Endothelial cell of umbilical vein (primary cell): Measurements from ENCODE around the gene DTL. TPM values are rescaled to one million over a fixed set of nuclear protein-coding genes. Genes with fewer than 3 reads are reported as not detected.

Experiments used
- Bru-seq: library from RNA; stranded (reverse); fragments of 400-500 nt; gene quantifications from one replicate; lab custom pipeline; 2021; lab: Mats Ljungman, UMichigan
- BruChase-seq, 2 experiments: library from RNA; stranded (reverse); fragments of 400-500 nt; gene quantifications; one replicate each; lab custom pipeline; 2021; lab: Mats Ljungman, UMichigan
- BruUV-seq: library from RNA; stranded (reverse); fragments of 400-500 nt; replicated peaks from 2 replicates; lab custom pipeline; 2021; lab: Mats Ljungman, UMichigan
- CTCF ChIA-PET: fragments of 300-600, 350-600 bp; sonication (Branson Sonifier 250); formaldehyde crosslinking; loops from one replicate; lab custom pipeline; 2021; ENCODE audit warnings: antibody characterized with exemption, inconsistent platforms; lab: Charles Lee
- POLR2A ChIA-PET: fragments of 300-600, 350-600 bp; sonication (Branson Sonifier 250); formaldehyde crosslinking; loops from one replicate; lab custom pipeline; 2021; ENCODE audit warnings: antibody characterized with exemption, inconsistent platforms; lab: Charles Lee
- DNase-seq: peaks from one replicate; pipeline ENCODE4 v3.0.0-alpha.2; 2011; ENCODE audit warnings: low read depth, low spot score
- FAIRE-seq: peaks from 2 replicates; lab custom pipeline; 2011; peaks lifted over from hg19 to GRCh38; lab: Jason Lieb, UNC
- H2AFZ ChIP-seq: 2 replicates; pipeline ENCODE4 v1.6.0; 2012; ENCODE audit warnings: low read depth, low read length, control low read depth, inconsistent platforms
- H3K27ac ChIP-seq: 2 replicates; pipeline ENCODE4 v1.5.1; 2011; ENCODE audit warnings: low read depth, mild to moderate bottlenecking, control low read depth, low read length, moderate library complexity; ENCODE audit not compliant: insufficient read depth
- H3K27me3 ChIP-seq, 2 experiments: 2 replicates each; pipeline versions ENCODE4 v1.6.0 to v1.6.1; 2011; ENCODE audit warnings: low read length in 2 of 2, mixed read lengths in 1 of 2; ENCODE audit not compliant: control insufficient read depth in 2 of 2, insufficient read depth in 2 of 2
- H3K36me3 ChIP-seq, 2 experiments: 2 replicates in 1 of 2; 3 replicates in 1 of 2; pipeline ENCODE4 v1.5.1; 2011; ENCODE audit warnings: low read length in 2 of 2, mild to moderate bottlenecking in 1 of 2, moderate library complexity in 1 of 2; ENCODE audit not compliant: control insufficient read depth in 2 of 2, insufficient read depth in 2 of 2; ENCODE audit errors: extremely low read depth in 1 of 2
- H3K4me1 ChIP-seq: 3 replicates; pipeline ENCODE4 v1.5.1; 2011; ENCODE audit warnings: mild to moderate bottlenecking, low read length; ENCODE audit not compliant: control insufficient read depth, insufficient read depth; ENCODE audit errors: extremely low read depth
- H3K4me2 ChIP-seq: 2 replicates; pipeline ENCODE4 v1.6.1; 2011; ENCODE audit warnings: low read length, control low read depth, mixed read lengths; ENCODE audit not compliant: insufficient read depth
- H3K4me3 ChIP-seq, 3 experiments: fragments of 200-600 bp in 1 of 3; sonication (generic), shearing (Covaris generic) in 1 of 3; replicated peaks in 1 of 3; 2 replicates each; pipeline ENCODE4 v1.5.1; 2011 to 2016; ENCODE audit warnings: control low read depth in 3 of 3, low read length in 3 of 3, mild to moderate bottlenecking in 2 of 3, inconsistent platforms in 1 of 3, low read depth in 1 of 3, moderate library complexity in 1 of 3; ENCODE audit not compliant: insufficient read depth in 1 of 3
- H3K79me2 ChIP-seq: 2 replicates; pipeline ENCODE4 v1.6.0; 2012; ENCODE audit warnings: low read length, inconsistent platforms; ENCODE audit not compliant: control insufficient read depth, insufficient read depth
- H3K9ac ChIP-seq: replicated peaks from 2 replicates; pipeline ENCODE3; 2011; ENCODE audit warnings: low read length, control low read depth; ENCODE audit not compliant: insufficient read depth; ENCODE audit errors: extremely low read depth
- H3K9me1 ChIP-seq: replicated peaks from 3 replicates; pipeline ENCODE4 v1.6.0; 2011; ENCODE audit warnings: mild to moderate bottlenecking, low read length; ENCODE audit not compliant: control insufficient read depth, insufficient read depth; ENCODE audit errors: extremely low read depth
- H3K9me3 ChIP-seq: replicated peaks from 2 replicates; pipeline ENCODE4 v1.5.1; 2012; ENCODE audit warnings: low read length, inconsistent platforms; ENCODE audit not compliant: control insufficient read depth, insufficient read depth
- H4K20me1 ChIP-seq: replicated peaks from 2 replicates; pipeline ENCODE3; 2011; ENCODE audit warnings: mild to moderate bottlenecking, low read length; ENCODE audit not compliant: control insufficient read depth, insufficient read depth; ENCODE audit errors: extremely low read depth
- EZH2 ChIP-seq: IDR thresholded peaks from 2 replicates; pipeline ENCODE4 v1.6.1; 2012; ENCODE audit warnings: borderline replicate concordance, low read depth, mild to moderate bottlenecking, moderate library complexity, low read length, inconsistent platforms; ENCODE audit not compliant: severe bottlenecking
- FOS ChIP-seq: IDR thresholded peaks from 2 replicates; pipeline ENCODE4 v1.6.1; 2011; ENCODE audit warnings: mild to moderate bottlenecking, low read length, moderate library complexity, borderline replicate concordance; ENCODE audit not compliant: insufficient read depth
- GATA2 ChIP-seq: IDR thresholded peaks from 2 replicates; pipeline ENCODE4 v1.7.0; 2011; ENCODE audit warnings: low read depth, mild to moderate bottlenecking, moderate library complexity, mixed read lengths, low read length; ENCODE audit not compliant: insufficient read length, insufficient read depth
- JUN ChIP-seq: IDR thresholded peaks from 2 replicates; pipeline ENCODE4 v1.6.1; 2011; ENCODE audit warnings: borderline replicate concordance, low read depth; ENCODE audit not compliant: insufficient read length, insufficient read depth
- MYC ChIP-seq: IDR thresholded peaks from one replicate; pipeline ENCODE4 v1.6.1; 2011; ENCODE audit warnings: mild to moderate bottlenecking, low read depth, low read length
- POLR2A ChIP-seq: IDR thresholded peaks from 2 replicates; pipeline ENCODE4 v1.6.1; 2012; ENCODE audit warnings: low read depth, mild to moderate bottlenecking, control low read depth, low read length
- POLR2AphosphoS5 ChIP-seq: IDR thresholded peaks from 2 replicates; pipeline ENCODE4 v1.6.1; 2012; ENCODE audit warnings: low read depth, mild to moderate bottlenecking, control low read depth, low read length, moderate library complexity; ENCODE audit not compliant: insufficient read depth
- dilution Hi-C: fragments of 300-500 bp; cut with MboI; formaldehyde crosslinking; loops from one replicate; pipeline ENCODE4 v1.15.0; 2019; ENCODE audit warnings: low sequenced_read_pairs; ENCODE audit not compliant: extremely low pct_ligation_motif_present
- intact Hi-C: fragments of 100-400 bp; cut with micrococcal nuclease; formaldehyde crosslinking; loops from one replicate; pipeline ENCODE4 v1.10.0; 2022
- long read RNA-seq: library from polyadenylated mRNA; stranded (forward); transcript quantifications from one replicate; pipeline ENCODE4 v2.0.0, GENCODE V29; 2021
- polyA minus RNA-seq, 3 experiments: library from RNA; depleted of rRNA, polyadenylated mRNA; stranded (reverse); fragments of >200 nt; gene quantifications; 1 replicate in 1 of 3; 2 replicates in 2 of 3; pipeline ENCODE4 v1.2.3, GENCODE V29; 2011
- polyA plus RNA-seq, 4 experiments: library from polyadenylated mRNA; depleted of rRNA in 3 of 4; stranded (reverse) in 3 of 4; unstranded in 1 of 4; fragments of >200 nt; gene quantifications; 2 replicates each; pipeline versions ENCODE4 v1.2.1 to v1.2.3, GENCODE V29; 2011 to 2012; ENCODE audit warnings: missing spikeins in 1 of 4
- total RNA-seq: library from RNA; stranded (reverse); gene quantifications from 2 replicates; pipeline ENCODE4 v1.2.3, GENCODE V29; 2021
- TF ChIP-seq, protein P1 (sequence below), 2 donors: IDR thresholded peaks; 1 replicate in 1 of 2; 2 replicates in 1 of 2; pipeline ENCODE4 v1.5.1; 2011; ENCODE audit warnings: low read length in 2 of 2, mild to moderate bottlenecking in 2 of 2, moderate library complexity in 2 of 2, control low read depth in 1 of 2, inconsistent platforms in 1 of 2, low read depth in 1 of 2; ENCODE audit not compliant: insufficient read depth in 1 of 2; ENCODE audit errors: extremely low read depth in 1 of 2
- TF ChIP-seq, protein P2 (sequence below): IDR thresholded peaks from 2 replicates; pipeline ENCODE4 v1.6.1; 2011; ENCODE audit not compliant: insufficient read depth, insufficient read length

Gene DTL, protein sequence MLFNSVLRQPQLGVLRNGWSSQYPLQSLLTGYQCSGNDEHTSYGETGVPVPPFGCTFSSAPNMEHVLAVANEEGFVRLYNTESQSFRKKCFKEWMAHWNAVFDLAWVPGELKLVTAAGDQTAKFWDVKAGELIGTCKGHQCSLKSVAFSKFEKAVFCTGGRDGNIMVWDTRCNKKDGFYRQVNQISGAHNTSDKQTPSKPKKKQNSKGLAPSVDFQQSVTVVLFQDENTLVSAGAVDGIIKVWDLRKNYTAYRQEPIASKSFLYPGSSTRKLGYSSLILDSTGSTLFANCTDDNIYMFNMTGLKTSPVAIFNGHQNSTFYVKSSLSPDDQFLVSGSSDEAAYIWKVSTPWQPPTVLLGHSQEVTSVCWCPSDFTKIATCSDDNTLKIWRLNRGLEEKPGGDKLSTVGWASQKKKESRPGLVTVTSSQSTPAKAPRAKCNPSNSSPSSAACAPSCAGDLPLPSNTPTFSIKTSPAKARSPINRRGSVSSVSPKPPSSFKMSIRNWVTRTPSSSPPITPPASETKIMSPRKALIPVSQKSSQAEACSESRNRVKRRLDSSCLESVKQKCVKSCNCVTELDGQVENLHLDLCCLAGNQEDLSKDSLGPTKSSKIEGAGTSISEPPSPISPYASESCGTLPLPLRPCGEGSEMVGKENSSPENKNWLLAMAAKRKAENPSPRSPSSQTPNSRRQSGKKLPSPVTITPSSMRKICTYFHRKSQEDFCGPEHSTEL
- total RNA-seq (26.5 and 27.2 TPM in 2 replicates), polyA plus RNA-seq (10.1 and 11.2 TPM in 2 replicates), polyA minus RNA-seq (17.8 and 26.2 TPM in 2 replicates), Bru-seq, nascent RNA (percentile 86 among the genes with signal in this experiment), BruChase-seq, experiment 1, labeled RNA remaining after a 6-hour chase (percentile 58 among the genes with signal in this experiment), BruChase-seq, experiment 2, labeled RNA remaining after a 2-hour chase (percentile 72 among the genes with signal in this experiment)
- polyA plus RNA-seq (2011; cell fraction: cytosol; rRNA removed) = 14.2 and 20.6 TPM in 2 replicates
- 17.8 and 19.8 TPM in 2 replicates for polyA plus RNA-seq (2011; cell fraction: nucleus; rRNA removed)
- 9.5 and 14.9 TPM in 2 replicates for polyA plus RNA-seq (2012)
- 57.2 TPM for polyA minus RNA-seq (2011; cell fraction: cytosol; rRNA and poly(A)+ RNA removed)
- 12.7 and 28.6 TPM in 2 replicates for polyA minus RNA-seq (2011; cell fraction: nucleus; rRNA and poly(A)+ RNA removed)
- long read RNA-seq, full-length matches to known transcripts = 53 of 64 reads
- long read RNA-seq, partial matches to known transcripts = 2 of 64 reads
- long read RNA-seq, other reads (novel, unspliced or antisense) = 9 of 64 reads

DNA sequence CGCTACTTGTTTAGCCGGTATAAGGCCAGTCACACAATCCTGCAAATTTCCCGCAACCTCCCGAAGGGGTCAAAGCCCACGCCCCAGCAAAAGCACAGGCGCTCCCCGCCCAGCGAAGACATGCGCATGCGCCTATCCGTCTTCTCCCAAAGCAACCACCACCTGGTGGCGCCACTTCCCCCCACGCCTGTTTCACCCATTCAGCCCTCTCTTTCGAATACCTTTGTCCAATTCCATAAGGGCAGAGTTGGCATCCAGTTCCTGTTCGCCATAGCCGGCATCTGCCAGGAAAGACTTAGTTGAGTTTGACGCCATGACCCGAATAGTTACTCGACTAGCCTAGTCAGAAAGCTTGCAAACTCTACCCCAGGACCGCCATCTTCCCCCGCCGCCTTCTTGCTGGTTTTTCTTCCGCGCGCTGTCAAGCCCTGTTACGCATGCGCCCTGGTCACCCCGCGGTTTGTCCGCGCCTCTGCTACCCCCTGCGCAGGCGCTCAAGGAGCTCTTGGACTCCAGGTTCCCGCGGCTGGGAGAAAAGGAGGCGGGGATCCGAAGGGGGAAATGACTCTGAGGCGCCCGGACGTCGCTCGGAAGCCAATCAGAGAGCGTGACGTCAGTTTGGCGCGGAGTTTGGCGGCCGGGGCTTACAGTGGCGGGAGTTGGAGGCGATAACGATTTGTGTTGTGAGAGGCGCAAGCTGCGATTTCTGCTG is at the start of gene DTL, which contains the start of gene INTS7:
Gene DTL, plus strand, starts transcription at position 626 of the 712 bp plus-strand sequence. CDS start 143 bp downstream, outside the sequence.
Gene INTS7, minus strand, starts transcription at position 435 of the 712 bp plus-strand sequence. Its CDS starts 120 bp downstream, at position 315.
- FAIRE-seq = peak; percentile 96
- Histone ChIP-seq H3K27ac (peak within 1 kb of the TSS; percentile 71), H3K9me3 (no peaks in the 10 kb centered on the region), H3K4me3 (peak within 1 kb of the TSS; percentile 70 to 94 (median 78)), H4K20me1 (no peaks in the 10 kb centered on the region), H3K9ac (peak within 1 kb of the TSS; percentile 89), H3K9me1 (no peaks in the 10 kb centered on the region), H3K36me3 (no peaks in the 10 kb centered on the region), H3K4me1 (peaks cover 36% of the 10 kb centered on the region), H3K27me3 (no peaks in the 10 kb centered on the region), H3K4me2 (peak within 1 kb of the TSS; percentile 97), H2AFZ (peak within 1 kb of the TSS; percentile 74), H3K79me2 (peaks cover 72% of the 10 kb centered on the region)
- dilution Hi-C loops = no loop called here
- ChIA-PET CTCF (interaction anchor here (0.7 to 4.7 kb wide), 66 partner anchors 9 to 600 kb away, joined by 3 to 148 read pairs (median 4); partner anchors contain the start of genes NEK2 and PPP2R5A), POLR2A (interaction anchor here (1.2 to 1.5 kb wide), 4 partner anchors 36 to 573 kb away, joined by 3 to 4 read pairs (median 3); partner anchors contain the start of gene ATF3)
- BruUV-seq = no TSS peak
- TF ChIP-seq EZH2 = no peak
- peak; percentile 76 for TF ChIP-seq POLR2A
- TF ChIP-seq GATA2 = no peak
- TF ChIP-seq JUN = no peak
- TF ChIP-seq, protein P1, sequence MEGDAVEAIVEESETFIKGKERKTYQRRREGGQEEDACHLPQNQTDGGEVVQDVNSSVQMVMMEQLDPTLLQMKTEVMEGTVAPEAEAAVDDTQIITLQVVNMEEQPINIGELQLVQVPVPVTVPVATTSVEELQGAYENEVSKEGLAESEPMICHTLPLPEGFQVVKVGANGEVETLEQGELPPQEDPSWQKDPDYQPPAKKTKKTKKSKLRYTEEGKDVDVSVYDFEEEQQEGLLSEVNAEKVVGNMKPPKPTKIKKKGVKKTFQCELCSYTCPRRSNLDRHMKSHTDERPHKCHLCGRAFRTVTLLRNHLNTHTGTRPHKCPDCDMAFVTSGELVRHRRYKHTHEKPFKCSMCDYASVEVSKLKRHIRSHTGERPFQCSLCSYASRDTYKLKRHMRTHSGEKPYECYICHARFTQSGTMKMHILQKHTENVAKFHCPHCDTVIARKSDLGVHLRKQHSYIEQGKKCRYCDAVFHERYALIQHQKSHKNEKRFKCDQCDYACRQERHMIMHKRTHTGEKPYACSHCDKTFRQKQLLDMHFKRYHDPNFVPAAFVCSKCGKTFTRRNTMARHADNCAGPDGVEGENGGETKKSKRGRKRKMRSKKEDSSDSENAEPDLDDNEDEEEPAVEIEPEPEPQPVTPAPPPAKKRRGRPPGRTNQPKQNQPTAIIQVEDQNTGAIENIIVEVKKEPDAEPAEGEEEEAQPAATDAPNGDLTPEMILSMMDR (IDR thresholded peaks at IDR 0.05; ENCODE audit: extremely low read depth in 1 of 2, insufficient read depth in 1 of 2, low read depth in 1 of 2, low read length in 2 of 2) = peak; percentile 90 to 95
- no peak for TF ChIP-seq FOS
- TF ChIP-seq POLR2AphosphoS5 = peak; percentile 86
- TF ChIP-seq, protein P2, sequence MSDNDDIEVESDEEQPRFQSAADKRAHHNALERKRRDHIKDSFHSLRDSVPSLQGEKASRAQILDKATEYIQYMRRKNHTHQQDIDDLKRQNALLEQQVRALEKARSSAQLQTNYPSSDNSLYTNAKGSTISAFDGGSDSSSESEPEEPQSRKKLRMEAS = no peak
- no peak for TF ChIP-seq MYC
- DNase-seq = peak; percentile 99
- intact Hi-C loops = loop anchor here (1.0 to 2.0 kb wide), 14 partner anchors 23 to 573 kb away; partner anchors contain the start of genes ATF3, LPGAT1, NENF and PPP2R5A
